K562 (cell line): ENCODE results near the gene C4orf36. TPM values are rescaled to one million over a fixed set of nuclear protein-coding genes. Genes with fewer than 3 reads are reported as not detected.

Experiments
- ARID1B ChIP-seq: fragments of 450-650 bp; IDR thresholded peaks from 2 replicates; pipeline ENCODE4 v1.6.1; 2016; ENCODE audit warnings: antibody characterized with exemption, mild to moderate bottlenecking, inconsistent platforms
- CHD4 ChIP-seq: fragments of 200-600 bp; sonication (generic); IDR thresholded peaks from 3 replicates; pipeline ENCODE4 v1.6.1; 2012; ENCODE audit warnings: low read depth, mild to moderate bottlenecking, mixed read lengths, low read length, inconsistent platforms; ENCODE audit not compliant: insufficient read depth, insufficient replicate concordance, poor library complexity, severe bottlenecking
- EP400 ChIP-seq: fragments of 450-650 bp; IDR thresholded peaks from 2 replicates; pipeline ENCODE4 v1.6.1; 2017; ENCODE audit warnings: antibody characterized with exemption, mild to moderate bottlenecking, moderate library complexity
- KAT7 ChIP-seq: sonication (generic); formaldehyde crosslinking; IDR thresholded peaks from 2 replicates; pipeline ENCODE4 v1.8.0; 2022; ENCODE audit warnings: missing genetic modification reagents, mild to moderate bottlenecking, borderline replicate concordance
- POU5F1 ChIP-seq: fragments of 150-350 bp; IDR thresholded peaks from 2 replicates; pipeline ENCODE4 v1.6.1; 2014; ENCODE audit warnings: borderline replicate concordance, low read length, low read depth, mild to moderate bottlenecking; ENCODE audit not compliant: partially characterized antibody
- SIN3B ChIP-seq: fragments of 450-650 bp; IDR thresholded peaks from 2 replicates; pipeline ENCODE4 v1.6.1; 2017; ENCODE audit warnings: low read depth, mild to moderate bottlenecking, moderate library complexity
- SNRNP70 ChIP-seq: fragments of 200-400 bp; formaldehyde crosslinking; optimal IDR thresholded peaks from 2 replicates; pipeline ENCODE3; 2017; ENCODE audit warnings: low read depth, low read length
- SOX6 ChIP-seq: fragments of 450-650 bp; IDR thresholded peaks from 2 replicates; pipeline ENCODE4 v1.6.1; 2014; ENCODE audit warnings: mild to moderate bottlenecking
- TEAD4 ChIP-seq, 2 experiments: sonication (generic) in 1 of 2; formaldehyde crosslinking in 1 of 2; IDR thresholded peaks; 2 replicates each; pipeline versions ENCODE4 v1.6.1 to v1.8.0; 2012 to 2022; ENCODE audit warnings: borderline replicate concordance in 1 of 2, inconsistent platforms in 1 of 2, low read length in 1 of 2, mild to moderate bottlenecking in 1 of 2, missing genetic modification reagents in 1 of 2
- ZNF134 ChIP-seq: fragments of 250-450 bp; sonication (Bioruptor Pico); conservative IDR thresholded peaks from 2 replicates; pipeline ENCODE4 v1.4.0; 2020
- polyA plus RNA-seq, 8 experiments: library from polyadenylated mRNA; depleted of rRNA in 4 of 8; stranded (reverse) in 5 of 8; unstranded in 3 of 8; fragments of >200 nt; fragmentation: Nextera tagmentation in 2 of 8; fragmentation: Illumina TruSeq in 1 of 8; extraction: Ambion mirVana in 2 of 8; extraction: Trizol in 1 of 8; gene quantifications; 2 replicates each; pipeline versions ENCODE4 v1.2.1 to v1.2.3, GENCODE V29; 2011 to 2014; ENCODE audit warnings: inconsistent platforms in 1 of 8, missing spikeins in 1 of 8
- total RNA-seq, 7 experiments: library from RNA; depleted of rRNA in 6 of 7; stranded (reverse); fragments of >200 nt in 6 of 7; fragmentation: Illumina TruSeq in 2 of 7; extraction: Trizol in 2 of 7; gene quantifications; 2 replicates each; pipeline versions ENCODE4 v1.2.1 to v1.2.3, GENCODE V29; 2011 to 2021; ENCODE audit warnings: low replicate concordance in 1 of 7
- TF ChIP-seq, protein P1 (sequence below), 2 experiments: fragments of 450-650 bp; formaldehyde crosslinking in 1 of 2; IDR thresholded peaks; 2 replicates each; pipeline versions ENCODE4 v1.4.0 to v1.6.1; 2014 to 2020; ENCODE audit warnings: mild to moderate bottlenecking in 2 of 2, borderline replicate concordance in 1 of 2, low read depth in 1 of 2
- TF ChIP-seq, protein P2 (sequence below), 2 experiments: fragments of 450-650 bp in 1 of 2; sonication (generic) in 1 of 2; formaldehyde crosslinking in 1 of 2; IDR thresholded peaks in 1 of 2; conservative IDR thresholded peaks in 1 of 2; 2 replicates each; pipeline versions ENCODE4 v1.6.1 to v1.8.1; 2016 to 2023; ENCODE audit warnings: mild to moderate bottlenecking in 2 of 2, moderate library complexity in 2 of 2, inconsistent platforms in 1 of 2, missing genetic modification reagents in 1 of 2

Gene C4orf36
- total and polyA plus RNA-seq, 9 of the 15 experiments (the other 6 are each of a cell fraction or from before 2014, with no cell fraction given), result 0.14 to 0.45 (median 0.20) TPM; not detected in 5

DNA sequence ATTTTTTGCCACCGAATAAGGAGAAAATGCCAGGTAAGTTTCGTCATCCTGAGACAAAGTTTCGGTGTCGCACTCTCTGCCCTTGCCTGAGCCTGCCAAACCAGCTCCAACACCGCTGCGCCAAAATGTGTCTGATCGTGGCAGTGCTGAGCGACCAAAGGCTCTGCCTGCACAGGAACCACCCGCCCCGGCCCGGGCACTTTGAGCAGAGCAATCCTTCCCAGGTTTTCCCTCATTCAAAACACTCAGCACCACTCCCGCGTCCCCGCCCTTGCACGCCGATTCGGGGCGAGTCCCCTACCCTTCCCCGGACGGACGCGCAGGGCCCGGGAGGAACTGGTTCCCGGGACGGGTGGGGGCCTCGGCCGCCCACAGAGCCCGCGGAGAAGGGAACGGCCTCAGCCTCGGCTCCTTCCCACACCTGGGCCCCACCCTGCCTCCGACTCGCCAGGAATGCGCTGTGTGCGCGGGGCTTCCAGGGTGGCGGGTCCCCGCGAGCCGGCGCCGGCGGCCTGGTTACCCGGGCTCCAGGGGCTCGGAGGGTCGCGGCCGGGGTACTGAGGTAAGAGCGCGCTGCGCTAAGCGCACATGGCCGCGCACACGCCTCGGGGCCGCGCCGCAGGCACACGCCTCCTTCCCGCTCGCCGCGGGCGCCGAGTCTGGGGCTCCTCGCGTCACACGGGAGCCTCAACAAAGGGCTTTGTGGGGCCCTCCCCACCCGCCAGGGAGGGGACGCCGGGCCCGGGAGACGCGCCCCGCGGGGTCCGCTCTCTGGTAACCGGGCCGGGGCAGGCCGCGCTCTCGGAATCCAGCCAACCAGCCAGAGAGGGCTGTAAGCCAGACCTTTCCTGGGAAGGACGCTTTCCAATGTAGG lies at the start of gene C4orf36 (continued):
- TF ChIP-seq, protein P1, sequence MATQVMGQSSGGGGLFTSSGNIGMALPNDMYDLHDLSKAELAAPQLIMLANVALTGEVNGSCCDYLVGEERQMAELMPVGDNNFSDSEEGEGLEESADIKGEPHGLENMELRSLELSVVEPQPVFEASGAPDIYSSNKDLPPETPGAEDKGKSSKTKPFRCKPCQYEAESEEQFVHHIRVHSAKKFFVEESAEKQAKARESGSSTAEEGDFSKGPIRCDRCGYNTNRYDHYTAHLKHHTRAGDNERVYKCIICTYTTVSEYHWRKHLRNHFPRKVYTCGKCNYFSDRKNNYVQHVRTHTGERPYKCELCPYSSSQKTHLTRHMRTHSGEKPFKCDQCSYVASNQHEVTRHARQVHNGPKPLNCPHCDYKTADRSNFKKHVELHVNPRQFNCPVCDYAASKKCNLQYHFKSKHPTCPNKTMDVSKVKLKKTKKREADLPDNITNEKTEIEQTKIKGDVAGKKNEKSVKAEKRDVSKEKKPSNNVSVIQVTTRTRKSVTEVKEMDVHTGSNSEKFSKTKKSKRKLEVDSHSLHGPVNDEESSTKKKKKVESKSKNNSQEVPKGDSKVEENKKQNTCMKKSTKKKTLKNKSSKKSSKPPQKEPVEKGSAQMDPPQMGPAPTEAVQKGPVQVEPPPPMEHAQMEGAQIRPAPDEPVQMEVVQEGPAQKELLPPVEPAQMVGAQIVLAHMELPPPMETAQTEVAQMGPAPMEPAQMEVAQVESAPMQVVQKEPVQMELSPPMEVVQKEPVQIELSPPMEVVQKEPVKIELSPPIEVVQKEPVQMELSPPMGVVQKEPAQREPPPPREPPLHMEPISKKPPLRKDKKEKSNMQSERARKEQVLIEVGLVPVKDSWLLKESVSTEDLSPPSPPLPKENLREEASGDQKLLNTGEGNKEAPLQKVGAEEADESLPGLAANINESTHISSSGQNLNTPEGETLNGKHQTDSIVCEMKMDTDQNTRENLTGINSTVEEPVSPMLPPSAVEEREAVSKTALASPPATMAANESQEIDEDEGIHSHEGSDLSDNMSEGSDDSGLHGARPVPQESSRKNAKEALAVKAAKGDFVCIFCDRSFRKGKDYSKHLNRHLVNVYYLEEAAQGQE (IDR thresholded peaks at IDR 0.05; ENCODE audit: borderline replicate concordance), result peak; percentile 51; the same call in 1 of the 2 replicates
- TF ChIP-seq, protein P1 (CRISPR knock-in tag; IDR thresholded peaks at IDR 0.05; ENCODE audit: low read depth), result no peak
- TF ChIP-seq SIN3B (no peak), ARID1B (no peak), KAT7 (CRISPR knock-in tag) (0 out of 2 replicates have a peak, but pooled peaks have one; percentile 50), SNRNP70 (no peak), EP400 (peak; percentile 35; the same call in 1 of the 2 replicates), CHD4 (no peak), POU5F1 (no peak), TEAD4 (IDR thresholded peaks at IDR 0.05; ENCODE audit: low read length) (no peak), TEAD4 (CRISPR knock-in tag; IDR thresholded peaks at IDR 0.05; ENCODE audit: borderline replicate concordance) (peak; percentile 75; the same call in 1 of the 2 replicates), ZNF134 (CRISPR knock-in tag) (no peak), SOX6 (no peak)
- TF ChIP-seq, protein P2, sequence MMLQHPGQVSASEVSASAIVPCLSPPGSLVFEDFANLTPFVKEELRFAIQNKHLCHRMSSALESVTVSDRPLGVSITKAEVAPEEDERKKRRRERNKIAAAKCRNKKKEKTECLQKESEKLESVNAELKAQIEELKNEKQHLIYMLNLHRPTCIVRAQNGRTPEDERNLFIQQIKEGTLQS (IDR thresholded peaks at IDR 0.05), result no peak
- TF ChIP-seq, protein P2 (CRISPR knock-in tag; conservative IDR thresholded peaks at IDR 0.05), result no peak
